ENCODE measurements around the gene PANX2.
"Not testable (repeated sequence)": the region's sequence is repeated elsewhere in the genome, so short reads cannot be mapped to it uniquely, and the experiment has no call there.

PANX2 gene

DNA sequence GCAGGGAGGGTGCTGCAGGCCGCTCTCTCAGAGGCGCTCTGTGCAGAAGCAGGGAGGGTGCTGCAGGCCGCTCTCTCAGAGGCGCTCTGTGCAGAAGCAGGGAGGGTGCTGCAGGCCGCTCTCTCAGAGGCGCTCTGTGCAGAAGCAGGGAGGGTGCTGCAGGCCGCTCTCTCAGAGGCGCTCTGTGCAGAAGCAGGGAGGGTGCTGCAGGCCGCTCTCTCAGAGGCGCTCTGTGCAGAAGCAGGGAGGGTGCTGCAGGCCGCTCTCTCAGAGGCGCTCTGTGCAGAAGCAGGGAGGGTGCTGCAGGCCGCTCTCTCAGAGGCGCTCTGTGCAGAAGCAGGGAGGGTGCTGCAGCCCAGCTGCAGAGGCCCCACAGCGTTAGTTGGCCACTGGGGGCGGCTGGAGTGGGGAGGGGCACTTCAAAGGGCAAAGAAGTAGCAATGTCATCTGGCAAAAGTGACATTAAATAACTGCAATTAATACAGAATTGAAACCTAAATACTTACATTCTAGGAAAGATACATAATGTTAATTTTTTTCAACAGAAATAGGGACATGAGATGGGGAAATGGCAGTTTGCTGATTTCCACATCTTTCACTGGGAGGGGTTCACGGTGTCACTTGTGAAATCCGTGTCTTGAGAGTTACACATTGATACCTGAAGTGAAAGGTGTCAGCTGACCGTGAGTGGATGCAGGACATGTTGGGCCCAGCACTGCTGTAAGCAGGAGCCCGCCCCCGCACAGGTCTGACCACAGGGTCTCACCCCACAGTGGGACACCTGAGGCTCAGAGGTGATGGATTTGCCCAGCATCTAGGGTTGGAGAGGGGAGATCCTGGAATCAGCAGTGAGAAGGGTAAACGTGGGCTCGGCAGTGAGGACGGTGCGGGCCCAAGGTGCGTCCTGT is 23.0 kb upstream of the PANX2 start:
- not testable (repeated sequence) for DNase-seq

DNA sequence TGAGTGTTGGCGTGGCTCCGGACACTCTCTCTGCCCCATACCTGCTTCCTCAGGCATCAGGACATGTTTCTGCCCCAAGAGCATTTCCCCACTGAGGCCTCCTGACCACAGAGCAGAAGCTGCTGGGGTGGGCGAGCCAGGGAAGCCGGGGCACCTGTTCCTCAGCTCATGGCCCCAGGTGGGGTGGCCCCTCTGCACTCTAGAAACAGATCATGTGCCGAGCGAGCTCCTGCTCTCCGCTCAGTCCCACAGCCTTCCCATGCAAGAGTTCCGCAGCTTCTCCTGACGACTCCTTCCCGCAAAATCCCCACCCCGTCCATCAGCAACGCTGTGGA is 22.4 kb upstream of the PANX2 start:
- DNase-seq, result no peak

DNA sequence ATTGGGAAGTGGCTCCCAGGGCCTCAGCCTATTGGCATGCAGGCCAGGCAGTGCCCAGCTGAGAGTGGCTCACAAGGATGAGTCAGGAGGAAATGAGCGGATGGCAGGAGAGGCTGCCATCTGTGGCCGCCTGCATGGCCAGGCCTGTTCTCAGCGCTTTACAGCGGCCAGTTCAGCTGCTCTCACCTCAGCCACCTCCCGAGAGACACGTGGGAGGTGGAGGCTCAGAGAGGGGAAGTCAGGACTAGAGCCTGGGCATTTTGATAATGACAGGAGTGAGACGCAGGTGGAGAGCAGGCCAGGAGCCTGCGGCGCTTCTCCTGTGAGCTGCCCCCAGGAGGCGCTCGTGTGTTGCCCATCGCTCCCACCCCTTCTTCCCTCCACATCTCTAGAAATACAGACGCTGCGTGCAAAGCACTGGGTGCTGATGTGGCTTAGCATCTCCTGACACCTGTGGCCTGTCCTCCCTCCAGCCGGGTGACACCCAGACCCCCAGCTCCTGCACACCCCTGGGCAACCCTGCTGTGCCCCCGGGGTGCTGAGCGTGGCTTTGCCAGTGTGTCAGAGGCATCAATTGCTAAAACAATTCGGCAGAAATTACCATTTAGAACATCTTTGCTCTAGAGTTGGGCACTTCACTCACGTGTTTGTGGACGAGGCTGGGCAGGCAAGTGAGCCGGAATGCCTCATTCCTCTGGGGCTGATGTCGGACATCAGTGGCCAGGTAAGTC is 21.4 kb upstream of the PANX2 start:
- peak; percentile 72 for DNase-seq

DNA sequence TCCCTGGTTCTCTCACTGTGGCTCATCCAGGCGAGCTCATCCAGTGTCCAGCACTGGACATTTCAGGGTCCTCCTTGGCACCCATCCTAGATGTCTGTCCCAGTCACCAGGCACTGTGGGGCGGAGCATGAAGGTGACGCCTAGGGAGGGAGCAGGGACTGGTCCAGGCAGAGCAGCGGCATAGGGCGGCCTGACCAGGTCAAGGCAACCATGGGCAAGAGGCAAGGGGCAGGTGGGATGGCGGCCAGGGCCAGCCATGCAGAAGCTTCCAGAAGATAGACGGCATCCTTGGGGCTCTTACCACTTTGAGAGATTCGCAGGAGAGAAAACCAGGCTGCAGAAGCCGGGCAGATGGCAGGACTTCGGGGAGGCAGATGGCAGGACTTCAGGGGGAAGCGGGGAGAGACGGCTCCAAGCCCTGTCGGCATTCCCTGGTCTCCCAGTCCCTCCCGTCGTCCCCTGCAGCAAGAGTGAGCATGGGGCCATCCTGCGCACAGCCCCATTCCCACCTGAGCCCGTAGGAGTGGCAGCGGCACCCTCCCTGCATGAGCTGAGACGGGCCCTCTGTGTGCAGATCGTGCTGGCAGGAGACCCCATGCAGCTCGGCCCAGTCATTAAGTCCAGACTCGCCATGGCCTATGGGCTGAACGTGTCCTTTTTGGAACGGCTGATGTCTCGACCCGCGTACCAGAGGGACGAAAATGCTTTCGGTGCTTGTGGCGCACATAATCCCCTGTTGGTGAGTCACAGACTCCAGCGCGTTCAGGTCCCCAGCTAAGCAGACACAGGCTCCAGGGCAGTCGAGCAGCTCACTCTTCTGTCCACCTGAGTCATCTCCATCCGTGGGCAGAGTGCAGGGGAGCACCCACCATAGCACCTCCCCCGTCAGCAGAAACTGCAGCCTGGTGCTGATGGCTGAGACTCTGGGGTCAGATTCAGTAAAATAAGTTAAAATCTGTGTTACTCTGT is 20.1 kb upstream of the PANX2 start:
- no peak for DNase-seq

DNA sequence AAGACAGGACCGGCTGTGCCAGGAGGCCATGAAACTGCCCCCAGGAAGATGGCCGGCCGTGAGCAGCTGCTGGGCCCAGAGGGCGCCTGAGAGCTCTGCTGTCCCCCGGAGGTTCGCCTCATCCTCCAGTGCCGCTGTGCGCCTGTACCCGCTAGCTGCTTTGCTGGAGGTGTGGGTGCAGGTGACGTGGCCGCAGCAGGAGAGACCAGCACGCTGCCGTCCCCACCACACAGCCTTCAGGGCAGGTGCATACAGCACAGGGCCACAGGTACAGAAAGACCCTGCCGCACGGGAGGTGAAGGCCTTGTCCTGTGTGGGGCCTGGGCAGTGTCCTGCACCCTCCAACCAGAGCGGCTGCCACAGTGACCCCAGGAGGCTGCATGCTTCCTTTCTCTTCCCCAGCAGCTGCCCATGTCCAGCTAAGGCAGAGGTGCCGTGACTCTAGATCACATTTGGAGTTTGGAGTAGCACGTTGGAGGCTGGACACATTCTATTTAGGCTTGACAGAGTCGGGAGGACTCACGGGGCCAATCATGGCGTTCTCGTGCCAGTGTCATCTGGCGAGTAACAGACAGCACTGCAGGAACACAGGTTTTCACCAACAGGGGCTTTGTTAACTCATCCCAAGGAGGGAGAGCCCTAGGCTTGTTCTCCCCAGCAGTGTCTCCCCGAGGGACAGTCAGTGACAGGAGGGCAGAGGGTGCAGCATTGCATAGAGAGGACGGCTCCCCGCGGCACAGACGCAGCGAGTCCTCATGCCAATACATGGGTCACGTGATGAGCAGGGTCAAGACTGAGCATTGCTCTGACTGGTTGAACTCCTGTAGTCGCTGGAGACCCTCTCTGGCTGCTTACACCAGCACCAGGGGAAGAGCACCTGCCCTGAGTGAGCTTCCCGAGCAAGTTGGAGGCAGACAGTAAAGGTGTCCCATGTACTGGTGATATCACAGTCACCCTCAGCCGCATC is 18.7 kb upstream of the PANX2 start:
- no peak for DNase-seq

DNA sequence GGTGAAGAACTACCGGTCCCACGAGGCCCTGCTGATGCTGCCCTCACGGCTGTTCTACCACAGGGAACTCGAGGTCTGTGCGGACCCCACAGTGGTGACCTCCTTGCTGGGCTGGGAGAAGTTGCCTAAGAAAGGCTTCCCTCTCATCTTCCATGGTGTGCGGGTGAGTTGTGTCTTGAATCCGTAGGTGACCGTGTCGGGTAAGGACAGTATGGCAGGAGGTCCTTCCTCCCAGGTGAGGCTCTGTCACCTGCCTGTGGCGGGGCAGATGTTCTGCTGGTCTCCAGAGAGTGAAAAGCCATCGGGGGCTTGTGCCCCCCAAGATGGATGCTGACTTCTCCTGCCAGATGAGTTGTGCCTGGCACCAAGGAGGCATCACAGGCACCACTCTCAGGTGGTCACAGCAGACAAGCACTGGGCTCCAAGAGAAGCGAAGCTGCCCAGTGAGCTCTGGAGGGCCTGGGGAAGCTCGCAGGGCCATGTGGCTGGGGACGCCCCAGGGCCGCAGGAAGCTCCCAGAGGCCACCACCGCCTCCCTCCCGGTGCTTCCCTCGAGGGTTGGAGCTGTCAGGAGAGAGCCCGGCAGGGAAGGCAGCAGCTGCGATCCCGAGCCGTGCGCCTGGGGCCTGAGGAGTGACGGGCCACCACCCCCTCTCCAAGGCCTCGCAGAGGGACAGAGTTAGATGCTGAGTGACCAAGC is 17.3 kb upstream of the PANX2 start:
- DNase-seq, result no peak

DNA sequence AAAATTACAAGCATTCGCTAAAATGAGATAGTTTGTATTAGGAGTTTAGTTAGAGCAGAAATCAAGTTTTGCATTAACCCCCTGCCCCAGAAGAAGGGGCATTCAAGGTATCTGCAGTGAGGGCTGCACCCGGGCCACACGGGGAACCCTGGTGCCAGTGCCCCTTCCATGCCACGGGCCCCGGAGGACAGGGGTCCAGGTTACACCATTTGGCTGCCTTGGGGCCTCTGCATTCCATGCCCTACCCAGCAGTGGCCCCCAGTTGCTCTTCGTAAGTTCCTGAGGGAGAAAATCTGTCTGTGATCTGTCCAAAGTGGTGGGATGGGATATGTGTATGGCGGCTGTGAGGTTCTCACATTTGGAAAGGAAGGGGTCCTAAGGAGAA is 16.8 kb upstream of the PANX2 start:
- DNase-seq, result no peak

DNA sequence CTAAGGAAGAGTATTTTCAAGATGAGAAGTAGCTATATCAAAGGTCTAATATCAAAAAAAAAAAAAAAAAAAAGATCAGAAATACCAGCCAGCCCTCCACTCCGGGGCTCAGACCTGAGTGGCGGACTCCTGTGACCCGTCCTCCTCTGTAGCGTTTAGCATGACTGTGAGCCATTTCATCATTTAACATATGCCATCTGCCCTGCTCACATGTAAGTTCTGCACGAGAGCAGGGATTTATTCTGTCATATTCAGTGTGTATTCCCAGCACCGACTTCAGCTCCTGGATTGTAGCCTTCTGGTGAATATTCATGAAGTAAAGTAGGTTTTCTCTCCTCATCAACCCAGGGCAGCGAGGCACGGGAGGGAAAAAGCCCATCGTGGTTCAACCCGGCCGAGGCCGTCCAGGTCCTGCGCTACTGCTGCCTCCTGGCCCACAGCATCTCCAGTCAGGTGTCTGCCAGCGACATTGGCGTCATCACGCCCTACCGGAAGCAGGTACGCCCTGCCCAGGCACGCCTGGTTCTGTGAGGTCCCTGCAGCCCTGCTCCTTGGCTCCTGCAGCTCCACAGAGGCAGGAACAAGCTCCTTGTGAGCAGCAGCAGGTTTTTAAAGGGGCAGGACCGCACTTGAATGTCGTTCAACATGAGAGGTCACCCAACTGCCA is 12.7 kb upstream of the PANX2 start:
- DNase-seq, result no peak

DNA sequence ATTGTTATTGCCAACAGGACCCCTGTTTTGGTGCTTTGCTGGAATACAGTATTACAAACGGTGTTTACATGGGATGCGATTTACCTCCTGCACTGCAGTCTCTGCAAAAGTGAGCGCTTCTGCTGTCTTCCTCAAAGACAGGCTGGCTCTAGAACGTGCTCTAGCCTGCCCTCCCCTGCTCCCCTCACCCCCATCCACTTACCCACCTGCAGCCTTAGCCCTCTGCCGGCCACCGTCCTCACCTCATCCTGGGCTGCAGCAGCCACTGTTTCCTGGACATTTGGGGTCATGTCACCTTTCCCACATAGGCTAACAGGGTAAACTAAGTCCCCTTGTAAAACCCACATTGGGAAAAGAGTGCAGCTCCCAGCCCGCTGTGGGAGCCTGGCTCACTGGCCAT is 9.6 kb upstream of the PANX2 start:
- no peak for DNase-seq

DNA sequence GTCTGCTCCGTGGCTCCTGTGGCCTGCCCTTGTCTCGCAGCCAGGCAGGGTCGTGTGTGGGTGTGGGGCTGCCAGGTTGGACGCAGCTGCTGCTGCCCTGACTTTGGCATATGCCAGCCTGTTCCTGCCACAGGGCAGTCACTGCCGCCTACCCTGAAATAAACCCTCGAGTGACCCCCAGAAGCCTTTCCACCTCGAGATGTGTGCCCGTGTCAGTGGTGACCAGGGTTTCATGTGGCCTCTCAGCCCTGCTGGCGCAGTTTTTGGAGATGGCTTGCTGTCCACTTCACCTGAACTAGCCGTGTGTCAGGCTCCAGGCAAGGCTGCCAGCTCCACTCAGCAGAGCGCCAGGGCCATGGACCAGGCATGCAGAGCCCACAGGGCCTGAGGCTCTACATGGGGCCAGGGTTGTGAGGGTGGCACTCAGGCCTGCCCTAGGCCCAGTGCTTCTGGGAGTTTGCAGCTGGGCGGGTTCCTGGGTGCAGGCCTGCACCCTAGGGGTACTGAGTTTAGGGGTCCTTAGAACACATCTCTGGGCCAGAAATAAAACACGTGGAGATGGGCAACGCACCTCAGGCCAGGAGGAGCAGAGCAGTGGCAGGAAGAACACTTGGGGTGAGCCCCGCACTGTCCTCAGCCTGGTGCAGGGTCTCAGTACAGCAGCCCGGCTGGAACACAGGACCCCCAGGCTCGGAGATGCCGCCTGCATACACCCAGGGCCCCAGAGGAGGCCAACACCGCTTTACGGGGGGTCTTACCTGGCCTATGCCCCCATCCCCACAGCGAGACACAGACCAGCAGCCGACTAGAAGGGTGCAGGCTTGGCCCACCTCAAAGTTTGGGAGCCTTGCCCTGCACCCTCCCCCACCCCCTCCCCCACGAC is 8.8 kb upstream of the PANX2 start:
- DNase-seq, result no peak

DNA sequence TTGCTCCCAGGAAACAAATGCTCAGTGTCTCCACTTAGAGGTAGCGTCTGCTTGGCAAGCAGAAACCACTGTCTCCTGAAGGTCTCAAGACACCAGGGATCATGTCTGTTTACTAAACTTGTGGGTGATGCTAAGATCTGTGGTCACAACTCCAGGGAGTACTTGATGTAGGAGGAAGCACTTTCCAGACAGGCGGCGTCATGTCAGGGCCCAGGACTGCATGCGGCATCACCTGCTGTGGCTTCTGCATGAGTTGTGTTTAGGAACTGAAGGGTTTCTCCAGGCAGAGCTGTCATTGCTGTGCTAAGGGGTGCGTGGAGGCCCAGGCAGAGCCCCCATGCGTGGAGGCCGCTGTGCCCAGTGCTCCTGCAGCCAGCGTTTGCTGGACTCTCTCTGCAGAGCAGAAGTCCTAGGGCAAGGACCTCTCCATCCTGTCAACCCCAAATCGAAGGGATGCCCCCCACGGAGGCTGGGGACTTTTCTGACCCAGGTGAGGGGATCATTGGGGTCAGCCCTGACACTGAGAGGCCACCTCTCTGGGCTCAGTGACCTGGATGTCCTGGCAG is 8.1 kb upstream of the PANX2 start:
- DNase-seq, result no peak

DNA sequence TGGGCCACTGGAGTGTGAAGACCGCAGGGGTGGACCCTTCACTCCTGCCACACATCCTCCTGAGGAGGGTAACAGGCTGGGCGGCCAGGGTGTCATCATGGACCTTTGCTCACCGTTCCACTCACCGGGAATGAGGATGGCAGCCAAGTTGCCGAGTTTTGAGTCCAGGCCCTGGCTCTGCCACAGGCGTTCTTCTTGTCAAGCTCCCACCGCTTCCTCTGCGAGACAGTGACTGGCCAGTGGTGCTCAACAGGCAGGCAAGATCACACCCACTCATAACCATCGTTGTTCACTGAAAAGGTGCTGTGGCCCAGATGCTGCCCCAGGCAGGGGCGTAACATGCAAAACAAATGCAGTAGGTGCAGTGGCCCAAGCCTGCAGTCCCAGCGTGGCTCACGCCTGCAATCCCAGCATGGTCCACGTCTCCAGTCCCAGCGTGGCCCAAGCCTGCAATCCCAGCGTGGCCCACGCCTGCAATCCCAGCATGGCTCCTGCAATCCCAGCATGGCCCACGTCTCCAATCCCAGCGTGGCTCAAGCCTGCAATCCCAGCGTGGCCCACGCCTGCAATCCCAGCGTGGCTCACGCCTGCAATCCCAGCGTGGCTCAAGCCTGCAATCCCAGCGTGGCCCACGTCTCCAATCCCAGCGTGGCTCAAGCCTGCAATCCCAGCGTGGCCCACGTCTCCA is 5.0 kb upstream of the PANX2 start:
- no peak for DNase-seq

DNA sequence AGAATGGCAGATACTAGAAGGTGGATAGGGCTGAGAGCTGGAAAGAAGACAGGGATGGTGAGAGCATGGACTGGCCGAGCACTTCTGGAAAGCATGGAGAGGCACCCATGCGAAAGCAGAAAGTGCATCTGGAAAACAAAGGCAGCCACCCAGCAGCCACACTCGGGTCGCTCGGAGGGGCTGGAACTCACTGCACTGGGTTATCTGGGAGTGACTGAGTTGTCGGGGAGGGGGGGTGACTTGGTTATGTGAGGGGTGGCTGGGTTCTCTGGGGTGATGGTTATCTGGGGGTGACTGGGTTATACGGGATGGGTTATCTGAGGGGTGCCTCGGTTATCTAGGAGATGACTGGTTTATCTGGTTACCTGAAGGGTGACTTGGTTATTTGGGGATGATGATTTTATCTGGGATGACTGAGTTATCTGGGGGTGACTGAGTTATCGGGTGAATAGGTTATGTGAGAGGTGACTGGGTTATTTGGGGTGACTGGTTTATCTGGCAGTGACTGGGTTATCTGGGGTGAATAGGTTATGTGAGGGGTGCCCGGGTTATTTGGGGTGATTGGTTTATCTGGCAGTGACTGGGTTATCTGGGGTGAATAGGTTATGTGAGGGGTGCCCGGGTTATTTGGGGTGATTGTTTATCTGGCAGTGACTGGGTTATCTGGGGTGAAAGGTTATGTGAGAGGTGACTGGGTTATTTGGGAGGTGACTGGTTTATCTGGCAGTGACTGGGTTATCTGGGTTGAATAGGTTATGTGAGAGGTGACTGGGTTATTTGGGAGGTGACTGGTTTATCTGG is 2.6 kb upstream of the PANX2 start:
- DNase-seq, result no peak

DNA sequence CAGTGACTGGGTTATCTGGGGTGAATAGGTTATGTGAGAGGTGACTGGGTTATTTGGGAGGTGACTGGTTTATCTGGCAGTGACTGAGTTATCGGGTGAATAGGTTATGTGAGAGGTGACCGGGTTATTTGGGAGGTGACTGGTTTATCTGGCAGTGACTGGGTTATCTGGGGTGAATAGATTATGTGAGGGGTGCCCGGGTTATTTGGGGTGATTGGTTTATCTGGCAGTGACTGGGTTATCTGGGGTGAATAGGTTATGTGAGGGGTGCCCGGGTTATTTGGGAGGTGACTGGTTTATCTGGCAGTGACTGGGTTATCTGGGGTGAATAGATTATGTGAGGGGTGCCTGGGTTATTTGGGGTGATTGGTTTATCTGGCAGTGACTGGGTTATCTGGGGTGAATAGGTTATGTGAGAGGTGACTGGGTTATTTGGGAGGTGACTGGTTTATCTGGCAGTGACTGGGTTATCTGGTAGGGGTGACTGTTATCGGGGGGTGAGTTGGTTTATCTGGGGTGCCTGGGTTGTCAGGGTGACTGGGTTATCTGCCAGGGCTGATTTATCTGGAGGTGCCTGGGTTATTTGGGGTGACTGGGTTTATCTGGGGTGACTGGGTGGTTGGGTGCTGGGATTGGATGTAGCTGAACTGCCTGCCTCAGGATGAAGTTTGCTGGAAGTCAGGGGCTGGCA is 1.9 kb upstream of the PANX2 start:
- not testable (repeated sequence) for DNase-seq

DNA sequence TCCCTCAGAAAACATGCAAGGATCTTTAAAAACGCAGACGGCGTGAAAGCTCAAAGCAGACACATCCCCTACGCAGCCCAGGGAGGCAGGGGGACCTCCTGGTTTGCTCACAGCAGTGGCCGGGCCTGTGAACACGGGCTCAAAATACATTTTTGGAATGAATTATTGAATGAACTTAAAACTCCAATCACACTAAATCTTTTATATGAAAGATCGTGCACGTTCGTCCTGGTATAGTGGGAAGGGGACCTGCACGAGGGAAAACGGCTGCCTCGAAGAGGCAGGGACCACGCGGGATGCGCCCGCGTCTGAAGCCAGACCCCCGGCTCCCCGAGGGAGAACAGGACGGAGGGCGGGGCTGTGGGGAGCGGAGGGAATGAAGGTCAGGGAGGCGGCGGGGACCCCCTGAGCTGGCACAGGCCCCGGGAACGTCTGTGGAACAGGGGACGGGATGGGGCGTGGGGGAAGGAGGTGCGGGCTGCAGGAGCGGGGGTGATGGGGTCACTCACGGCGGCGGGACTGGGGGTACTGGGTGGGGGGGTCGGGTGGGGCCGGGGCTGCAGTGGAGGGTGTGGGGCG is 1.3 kb upstream of the PANX2 start:
- DNase-seq, result no peak

DNA sequence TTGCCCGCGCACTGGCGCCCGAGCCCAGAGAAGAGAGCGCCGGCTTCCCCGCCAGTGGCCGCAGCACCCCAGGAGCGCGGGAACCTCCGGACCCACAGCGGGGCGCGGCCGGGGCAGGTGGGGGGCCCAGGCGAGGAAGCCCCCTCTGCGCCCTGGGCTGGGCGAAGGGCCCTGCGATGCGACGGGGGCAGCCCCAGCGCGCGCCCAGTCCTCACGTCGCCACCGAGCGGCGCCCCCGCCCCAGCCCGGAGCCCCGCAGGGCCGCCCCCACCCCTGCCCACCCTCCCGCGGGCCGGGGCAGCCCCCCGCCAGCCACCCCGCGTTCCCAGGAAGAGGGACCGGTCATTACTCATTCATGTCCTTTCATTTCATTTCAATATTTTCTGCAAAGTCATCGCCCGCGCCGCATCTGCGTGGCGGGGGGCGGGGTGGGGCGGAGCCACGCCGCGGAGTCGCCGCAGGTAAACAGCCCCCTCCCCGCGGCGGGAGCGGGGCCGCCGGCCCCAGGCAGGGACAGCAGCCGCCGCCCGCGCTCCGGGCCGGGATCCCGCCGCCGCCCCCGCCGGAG is 673 bp upstream of the PANX2 start:
- DNase-seq, result peak; percentile 64

Data from stimulated activated CD4-positive, alpha-beta T cell treated with anti-CD3 and anti-CD28 coated beads, Interleukin-1b, Interleukin-23, amount 100 ng/mL, for 48 hours (primary cell).